HepG2 (cell line): ENCODE data around the gene DAAM1. TPM values are rescaled to one million over a fixed set of nuclear protein-coding genes. Genes with fewer than 3 reads are reported as not detected.
A peak's percentile ranks its signal among the peaks of the same experiment; 100 is the strongest.

ENCODE experiments used
- ARID4A ChIP-seq: sonication (generic); formaldehyde crosslinking; IDR thresholded peaks from 2 replicates; pipeline ENCODE4 v1.5.0; 2020; ENCODE audit warnings: mild to moderate bottlenecking, missing genetic modification reagents, borderline replicate concordance
- ARID5B ChIP-seq: IDR thresholded peaks from 2 replicates; pipeline ENCODE4 v1.4.0; 2020; ENCODE audit warnings: mild to moderate bottlenecking, missing genetic modification reagents
- FOXJ3 ChIP-seq: sonication (generic); formaldehyde crosslinking; IDR thresholded peaks from 2 replicates; pipeline ENCODE4 v1.4.0; 2020; ENCODE audit warnings: missing genetic modification reagents, mild to moderate bottlenecking, borderline replicate concordance
- GPN1 ChIP-seq: sonication (generic); formaldehyde crosslinking; IDR thresholded peaks from 2 replicates; pipeline ENCODE4 v1.5.1; 2020; ENCODE audit warnings: missing genetic modification reagents, borderline replicate concordance
- HINFP ChIP-seq: sonication (generic); formaldehyde crosslinking; IDR thresholded peaks from 2 replicates; pipeline ENCODE4 v1.4.0; 2020; ENCODE audit warnings: low read depth, mild to moderate bottlenecking, missing genetic modification reagents
- KMT2B ChIP-seq: IDR thresholded peaks from 2 replicates; pipeline ENCODE4 v1.6.1; 2016; ENCODE audit warnings: missing genetic modification reagents, missing compliant biosample characterization
- SMARCC2 ChIP-seq: fragments of 450-650 bp; IDR thresholded peaks from 2 replicates; pipeline ENCODE4 v1.6.1; 2017; ENCODE audit warnings: antibody characterized with exemption, mild to moderate bottlenecking
- SMC3 ChIP-seq: IDR thresholded peaks from 2 replicates; pipeline ENCODE4 v1.6.1; 2011; ENCODE audit warnings: low read length, improper control_type of control experiment
- TEAD3 ChIP-seq: optimal IDR thresholded peaks from 2 replicates; pipeline ENCODE3; 2016; ENCODE audit warnings: borderline replicate concordance
- TIGD3 ChIP-seq: sonication (generic); formaldehyde crosslinking; IDR thresholded peaks from 2 replicates; pipeline ENCODE4 v1.5.1; 2020; ENCODE audit warnings: mild to moderate bottlenecking, missing genetic modification reagents, borderline replicate concordance
- YY1 ChIP-seq: IDR thresholded peaks from 2 replicates; pipeline ENCODE4 v1.6.1; 2011; ENCODE audit warnings: low read length, low read depth, moderate library complexity, mild to moderate bottlenecking; ENCODE audit not compliant: insufficient read depth, insufficient replicate concordance
- ZBTB39 ChIP-seq: sonication (generic); formaldehyde crosslinking; IDR thresholded peaks from 2 replicates; pipeline ENCODE4 v1.5.0; 2020; ENCODE audit warnings: missing genetic modification reagents
- ZNF12 ChIP-seq: sonication (generic); formaldehyde crosslinking; IDR thresholded peaks from 2 replicates; pipeline ENCODE4 v1.5.0; 2020; ENCODE audit warnings: missing genetic modification reagents
- ZNF766 ChIP-seq: sonication (generic); formaldehyde crosslinking; IDR thresholded peaks from 2 replicates; pipeline ENCODE4 v1.5.0; 2020; ENCODE audit warnings: missing genetic modification reagents, borderline replicate concordance
- ZNF891 ChIP-seq: sonication (generic); formaldehyde crosslinking; IDR thresholded peaks from 2 replicates; pipeline ENCODE4 v1.5.0; 2020; ENCODE audit warnings: mild to moderate bottlenecking, missing genetic modification reagents
- polyA plus RNA-seq, 8 experiments: library from polyadenylated mRNA; depleted of rRNA in 3 of 8; stranded (reverse) in 7 of 8; unstranded in 1 of 8; fragments of >200 nt; fragmentation: Illumina TruSeq in 4 of 8; extraction: Trizol in 4 of 8; gene quantifications; 2 replicates each; pipeline versions ENCODE4 v1.2.1 to v1.2.3, GENCODE V29; 2011 to 2016; ENCODE audit warnings: low read depth in 4 of 8, missing spikeins in 1 of 8, mixed read lengths in 1 of 8; ENCODE audit not compliant: insufficient read depth in 1 of 8
- total RNA-seq, 5 experiments: library from RNA; depleted of rRNA; stranded (reverse); fragments of >200 nt; fragmentation: Illumina TruSeq; extraction: Trizol; gene quantifications; 2 replicates each; pipeline ENCODE4 v1.2.3, GENCODE V29; 2016; ENCODE audit warnings: low read depth in 1 of 5

The DAAM1 gene
- total and polyA plus RNA-seq, 2 of the 13 experiments (the other 11 are each of a cell fraction or from before 2014, with no cell fraction given) = 10.9 to 24.5 TPM

GRCh38 chr14:59360923-59361794 is 172.7 kb downstream of the DAAM1 start (continued):
- TF ChIP-seq HINFP (CRISPR knock-in tag) (no peak), ARID4A (CRISPR knock-in tag) (no peak), ZNF766 (no peak), KMT2B (CRISPR knock-in tag) (no peak), FOXJ3 (CRISPR knock-in tag) (no peak), ZNF891 (CRISPR knock-in tag) (no peak), TEAD3 (no peak), TIGD3 (CRISPR knock-in tag) (no peak), SMARCC2 (no peak), ARID5B (peak; percentile 57), YY1 (no peak), ZNF12 (peak; percentile 66; the same call in 1 of the 2 replicates), SMC3 (peak; percentile 7), GPN1 (CRISPR knock-in tag) (no peak), ZBTB39 (CRISPR knock-in tag) (no peak)
